GM23338 (cell line): ENCODE measurements around the gene FBXL17. TPM values are rescaled to one million over a fixed set of nuclear protein-coding genes. Genes with fewer than 3 reads are reported as not detected.

Experiments
- ATAC-seq: fragments of 200-7000 bp; cut with Tn5 transposase; 3 replicates; pipeline ENCODE4 v1.9.1; 2020
- DNase-seq: peaks from one replicate; pipeline ENCODE4 v3.0.0-alpha.2; 2015; ENCODE audit warnings: low spot score
- H2AFZ ChIP-seq: fragments of 200-600 bp; sonication (generic); 2 replicates; pipeline ENCODE4 v1.8.0; 2016; ENCODE audit warnings: antibody characterized with exemption, mild to moderate bottlenecking, moderate library complexity
- H3F3A ChIP-seq: fragments of 200-600 bp; sonication (generic); replicated peaks from 2 replicates; pipeline ENCODE4 v1.8.0; 2017; ENCODE audit warnings: antibody characterized with exemption, mixed run types, low read depth
- H3K27ac ChIP-seq: fragments of 200-600 bp; sonication (generic); 2 replicates; pipeline ENCODE4 v1.6.1; 2016; ENCODE audit warnings: low read depth
- H3K27me3 ChIP-seq: fragments of 200-600 bp; sonication (generic); 2 replicates; pipeline ENCODE4 v1.8.0; 2016; ENCODE audit warnings: mild to moderate bottlenecking, mixed run types, moderate library complexity; ENCODE audit not compliant: insufficient read depth
- H3K36me3 ChIP-seq: fragments of 200-600 bp; sonication (generic); 2 replicates; pipeline ENCODE4 v1.8.0; 2016; ENCODE audit warnings: mild to moderate bottlenecking; ENCODE audit not compliant: insufficient read depth
- H3K4me1 ChIP-seq: fragments of 200-600 bp; sonication (generic); 2 replicates; pipeline ENCODE4 v1.8.0; 2016; ENCODE audit warnings: mild to moderate bottlenecking, moderate library complexity; ENCODE audit not compliant: insufficient read depth
- H3K4me2 ChIP-seq: fragments of 200-600 bp; sonication (generic); 2 replicates; pipeline ENCODE4 v1.7.1; 2017; ENCODE audit warnings: mixed run types
- H3K4me3 ChIP-seq: fragments of 200-600 bp; sonication (generic); 2 replicates; pipeline ENCODE4 v1.6.1; 2016; ENCODE audit warnings: mixed run types
- H3K79me2 ChIP-seq: fragments of 200-600 bp; sonication (generic); replicated peaks from 2 replicates; pipeline ENCODE4 v1.8.0; 2017; ENCODE audit warnings: mild to moderate bottlenecking; ENCODE audit not compliant: insufficient read depth
- H3K9me2 ChIP-seq: fragments of 200-600 bp; sonication (generic); 2 replicates; pipeline ENCODE4 v1.8.0; 2017; ENCODE audit not compliant: insufficient read depth
- H4K20me1 ChIP-seq: fragments of 200-600 bp; sonication (generic); replicated peaks from 2 replicates; pipeline ENCODE4 v1.8.0; 2017; ENCODE audit warnings: mild to moderate bottlenecking; ENCODE audit not compliant: insufficient read depth
- H3K27ac Mint-ChIP-seq: 2 replicates; pipeline ENCODE4 v1.8.0; 2020; ENCODE audit warnings: inconsistent platforms, mild to moderate bottlenecking, moderate library complexity, mixed read lengths
- H3K27me3 Mint-ChIP-seq: 3 replicates; pipeline ENCODE4 v1.8.0; 2022; ENCODE audit warnings: low read depth, mild to moderate bottlenecking, moderate library complexity, mixed read lengths, inconsistent platforms; ENCODE audit not compliant: insufficient read depth, poor library complexity
- H3K36me3 Mint-ChIP-seq: 3 replicates; pipeline ENCODE4 v1.8.0; 2021; ENCODE audit warnings: low read depth, mild to moderate bottlenecking, inconsistent platforms, moderate library complexity, mixed read lengths
- H3K4me1 Mint-ChIP-seq: 3 replicates; pipeline ENCODE4 v1.8.0; 2020; ENCODE audit warnings: mild to moderate bottlenecking, inconsistent platforms, mixed read lengths
- H3K4me3 Mint-ChIP-seq: 3 replicates; pipeline ENCODE4 v1.8.0; 2021; ENCODE audit warnings: moderate library complexity, mild to moderate bottlenecking, inconsistent platforms, mixed read lengths
- H3K9me3 Mint-ChIP-seq: 3 replicates; pipeline ENCODE4 v1.8.0; 2020; ENCODE audit warnings: moderate library complexity, mild to moderate bottlenecking, inconsistent platforms, mixed read lengths
- CREB1 ChIP-seq: fragments of 250-450 bp; sonication (Bioruptor Pico); IDR thresholded peaks from 2 replicates; pipeline ENCODE4 v1.5.0; 2020; ENCODE audit warnings: low read depth, mild to moderate bottlenecking, moderate library complexity
- CTCF ChIP-seq, 2 experiments: fragments of 200-600 bp in 1 of 2; sonication (generic) in 1 of 2; conservative IDR thresholded peaks; 2 replicates each; pipeline versions ENCODE4 v1.5.1 to v1.6.1; 2016 to 2017; ENCODE audit warnings: antibody characterized with exemption in 2 of 2, low read depth in 2 of 2, mild to moderate bottlenecking in 2 of 2, moderate library complexity in 1 of 2
- ETS1 ChIP-seq: IDR thresholded peaks from 2 replicates; pipeline ENCODE4 v1.6.1; 2016; ENCODE audit warnings: antibody characterized with exemption
- NANOG ChIP-seq: IDR thresholded peaks from 2 replicates; pipeline ENCODE4 v1.6.1; 2016; ENCODE audit warnings: antibody characterized with exemption, borderline replicate concordance
- POLR2AphosphoS5 ChIP-seq: IDR thresholded peaks from 2 replicates; pipeline ENCODE4 v1.6.1; 2016; ENCODE audit warnings: antibody characterized with exemption, low read depth
- STAT1 ChIP-seq: IDR thresholded peaks from one replicate; pipeline ENCODE4 v1.6.1; 2016; ENCODE audit warnings: antibody characterized with exemption; ENCODE audit not compliant: unreplicated experiment
- ZNF331 ChIP-seq: fragments of 250-450 bp; sonication (Bioruptor Pico); IDR thresholded peaks from 2 replicates; pipeline ENCODE4 v1.5.0; 2020; ENCODE audit warnings: low read depth, mild to moderate bottlenecking, moderate library complexity
- polyA plus RNA-seq: library from polyadenylated mRNA; unstranded; fragments of >200 nt; fragmentation: Nextera tagmentation; extraction: Ambion mirVana; gene quantifications from 2 replicates; pipeline ENCODE4 v1.2.1, GENCODE V29; 2016
- total RNA-seq: library from RNA; depleted of rRNA; stranded (reverse); fragments of >200 nt; shearing (Covaris generic); gene quantifications from 2 replicates; pipeline ENCODE4 v1.2.3, GENCODE V29; 2014
- TF ChIP-seq, protein P1 (sequence below): fragments of 250-450 bp; sonication (Bioruptor Pico); IDR thresholded peaks from 2 replicates; pipeline ENCODE4 v1.5.0; 2020; ENCODE audit warnings: mild to moderate bottlenecking, moderate library complexity

The FBXL17 gene
- total and polyA plus RNA-seq, 2 experiments from 2014 or later, result 2.0 to 2.7 TPM

GRCh38 chr5:107831612-107832395 is 550.1 kb downstream of the FBXL17 start:
- H3K27ac Mint-ChIP-seq, result no peak overlapping the region
- ATAC-seq (peak; percentile 52), DNase-seq (peak; percentile 32)
- Histone ChIP-seq H3K36me3 (no peaks in the 10 kb centered on the region), H4K20me1 (no peaks in the 10 kb centered on the region), H3K27ac (no peak overlapping the region), H3K27me3 (no peaks in the 10 kb centered on the region), H2AFZ (peak overlapping the region; percentile 67), H3K4me3 (no peak overlapping the region), H3K9me2 (peaks cover 6% of the 10 kb centered on the region; the same call in 1 of the 2 replicates), H3K4me2 (no peak overlapping the region), H3K79me2 (no peaks in the 10 kb centered on the region), H3K4me1 (0 out of 2 replicates have a peak, but pooled peaks cover 7% of the 10 kb centered on the region), H3F3A (no peaks in the 10 kb centered on the region)
- no peak overlapping the region for H3K4me3 Mint-ChIP-seq
- no peaks in the 10 kb centered on the region for H3K9me3 Mint-ChIP-seq
- no peak for TF ChIP-seq CREB1
- no peak for TF ChIP-seq POLR2AphosphoS5
- TF ChIP-seq CTCF (conservative IDR thresholded peaks at IDR 0.05; ENCODE audit: low read depth in 2 of 2), result peak; percentile 7 to 47; a peak in 2 of 4 replicates
- peaks cover 21% of the 10 kb centered on the region for H3K4me1 Mint-ChIP-seq
- peaks cover 4% of the 10 kb centered on the region for H3K27me3 Mint-ChIP-seq
- no peaks in the 10 kb centered on the region for H3K36me3 Mint-ChIP-seq

DNA sequence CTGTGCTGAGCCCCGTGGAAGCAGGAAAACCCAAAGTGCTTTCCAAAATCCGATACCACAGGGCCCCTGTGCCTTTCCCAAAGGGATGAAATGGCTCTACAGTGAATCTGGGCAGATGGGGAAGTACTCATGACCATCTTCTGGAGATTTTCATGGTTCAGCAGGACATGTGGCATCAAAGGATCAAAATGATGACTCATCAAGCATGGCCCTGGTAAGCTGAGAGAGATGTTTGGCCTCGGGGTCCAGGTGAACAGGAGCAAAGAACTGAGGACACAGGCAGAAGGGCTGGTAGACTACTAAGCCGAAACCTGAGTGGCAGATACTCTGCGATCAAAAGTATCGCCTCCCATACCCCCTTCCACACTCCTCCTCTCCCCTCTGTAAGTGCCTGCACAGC is 551.1 kb downstream of the FBXL17 start:
- H4K20me1 ChIP-seq, result no peaks in the 10 kb centered on the region
- H3K27ac ChIP-seq, result no peak overlapping the region
- H3K4me1 ChIP-seq, result peaks cover 11% of the 10 kb centered on the region; the same call in 1 of the 2 replicates
- peaks cover 32% of the 10 kb centered on the region for H3K4me1 Mint-ChIP-seq
- H3K27me3 ChIP-seq, result no peaks in the 10 kb centered on the region
- H3K27ac Mint-ChIP-seq, result no peak overlapping the region
- no peaks in the 10 kb centered on the region for H3K36me3 Mint-ChIP-seq
- H3K4me2 ChIP-seq, result no peak overlapping the region
- H3K9me3 Mint-ChIP-seq, result no peaks in the 10 kb centered on the region
- ATAC-seq (no peak), DNase-seq (no peak)
- H2AFZ ChIP-seq, result no peak overlapping the region
- H3K4me3 ChIP-seq, result no peak overlapping the region
- peaks cover 4% of the 10 kb centered on the region for H3K27me3 Mint-ChIP-seq
- no peaks in the 10 kb centered on the region for H3F3A ChIP-seq
- no peak overlapping the region for H3K4me3 Mint-ChIP-seq
- H3K9me2 ChIP-seq, result no peaks in the 10 kb centered on the region
- H3K36me3 ChIP-seq, result no peaks in the 10 kb centered on the region
- no peaks in the 10 kb centered on the region for H3K79me2 ChIP-seq
- TF ChIP-seq POLR2AphosphoS5, result no peak
- TF ChIP-seq CTCF (conservative IDR thresholded peaks at IDR 0.05; ENCODE audit: low read depth in 2 of 2), result no peak
- no peak for TF ChIP-seq ETS1
- TF ChIP-seq, protein P1, sequence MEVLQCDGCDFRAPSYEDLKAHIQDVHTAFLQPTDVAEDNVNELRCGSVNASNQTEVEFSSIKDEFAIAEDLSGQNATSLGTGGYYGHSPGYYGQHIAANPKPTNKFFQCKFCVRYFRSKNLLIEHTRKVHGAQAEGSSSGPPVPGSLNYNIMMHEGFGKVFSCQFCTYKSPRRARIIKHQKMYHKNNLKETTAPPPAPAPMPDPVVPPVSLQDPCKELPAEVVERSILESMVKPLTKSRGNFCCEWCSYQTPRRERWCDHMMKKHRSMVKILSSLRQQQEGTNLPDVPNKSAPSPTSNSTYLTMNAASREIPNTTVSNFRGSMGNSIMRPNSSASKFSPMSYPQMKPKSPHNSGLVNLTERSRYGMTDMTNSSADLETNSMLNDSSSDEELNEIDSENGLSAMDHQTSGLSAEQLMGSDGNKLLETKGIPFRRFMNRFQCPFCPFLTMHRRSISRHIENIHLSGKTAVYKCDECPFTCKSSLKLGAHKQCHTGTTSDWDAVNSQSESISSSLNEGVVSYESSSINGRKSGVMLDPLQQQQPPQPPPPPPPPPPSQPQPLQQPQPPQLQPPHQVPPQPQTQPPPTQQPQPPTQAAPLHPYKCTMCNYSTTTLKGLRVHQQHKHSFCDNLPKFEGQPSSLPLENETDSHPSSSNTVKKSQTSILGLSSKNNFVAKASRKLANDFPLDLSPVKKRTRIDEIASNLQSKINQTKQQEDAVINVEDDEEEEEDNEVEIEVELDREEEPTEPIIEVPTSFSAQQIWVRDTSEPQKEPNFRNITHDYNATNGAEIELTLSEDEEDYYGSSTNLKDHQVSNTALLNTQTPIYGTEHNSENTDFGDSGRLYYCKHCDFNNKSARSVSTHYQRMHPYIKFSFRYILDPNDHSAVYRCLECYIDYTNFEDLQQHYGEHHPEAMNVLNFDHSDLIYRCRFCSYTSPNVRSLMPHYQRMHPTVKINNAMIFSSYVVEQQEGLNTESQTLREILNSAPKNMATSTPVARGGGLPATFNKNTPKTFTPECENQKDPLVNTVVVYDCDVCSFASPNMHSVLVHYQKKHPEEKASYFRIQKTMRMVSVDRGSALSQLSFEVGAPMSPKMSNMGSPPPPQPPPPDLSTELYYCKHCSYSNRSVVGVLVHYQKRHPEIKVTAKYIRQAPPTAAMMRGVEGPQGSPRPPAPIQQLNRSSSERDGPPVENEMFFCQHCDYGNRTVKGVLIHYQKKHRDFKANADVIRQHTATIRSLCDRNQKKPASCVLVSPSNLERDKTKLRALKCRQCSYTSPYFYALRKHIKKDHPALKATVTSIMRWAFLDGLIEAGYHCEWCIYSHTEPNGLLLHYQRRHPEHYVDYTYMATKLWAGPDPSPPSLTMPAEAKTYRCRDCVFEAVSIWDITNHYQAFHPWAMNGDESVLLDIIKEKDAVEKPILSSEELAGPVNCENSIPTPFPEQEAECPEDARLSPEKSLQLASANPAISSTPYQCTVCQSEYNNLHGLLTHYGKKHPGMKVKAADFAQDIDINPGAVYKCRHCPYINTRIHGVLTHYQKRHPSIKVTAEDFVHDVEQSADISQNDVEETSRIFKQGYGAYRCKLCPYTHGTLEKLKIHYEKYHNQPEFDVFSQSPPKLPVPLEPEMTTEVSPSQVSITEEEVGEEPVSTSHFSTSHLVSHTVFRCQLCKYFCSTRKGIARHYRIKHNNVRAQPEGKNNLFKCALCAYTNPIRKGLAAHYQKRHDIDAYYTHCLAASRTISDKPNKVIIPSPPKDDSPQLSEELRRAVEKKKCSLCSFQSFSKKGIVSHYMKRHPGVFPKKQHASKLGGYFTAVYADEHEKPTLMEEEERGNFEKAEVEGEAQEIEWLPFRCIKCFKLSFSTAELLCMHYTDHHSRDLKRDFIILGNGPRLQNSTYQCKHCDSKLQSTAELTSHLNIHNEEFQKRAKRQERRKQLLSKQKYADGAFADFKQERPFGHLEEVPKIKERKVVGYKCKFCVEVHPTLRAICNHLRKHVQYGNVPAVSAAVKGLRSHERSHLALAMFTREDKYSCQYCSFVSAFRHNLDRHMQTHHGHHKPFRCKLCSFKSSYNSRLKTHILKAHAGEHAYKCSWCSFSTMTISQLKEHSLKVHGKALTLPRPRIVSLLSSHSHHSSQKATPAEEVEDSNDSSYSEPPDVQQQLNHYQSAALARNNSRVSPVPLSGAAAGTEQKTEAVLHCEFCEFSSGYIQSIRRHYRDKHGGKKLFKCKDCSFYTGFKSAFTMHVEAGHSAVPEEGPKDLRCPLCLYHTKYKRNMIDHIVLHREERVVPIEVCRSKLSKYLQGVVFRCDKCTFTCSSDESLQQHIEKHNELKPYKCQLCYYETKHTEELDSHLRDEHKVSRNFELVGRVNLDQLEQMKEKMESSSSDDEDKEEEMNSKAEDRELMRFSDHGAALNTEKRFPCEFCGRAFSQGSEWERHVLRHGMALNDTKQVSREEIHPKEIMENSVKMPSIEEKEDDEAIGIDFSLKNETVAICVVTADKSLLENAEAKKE (CRISPR knock-in tag), result no peak
- TF ChIP-seq CREB1, result no peak
- no peak for TF ChIP-seq NANOG
- no peak for TF ChIP-seq STAT1
- TF ChIP-seq ZNF331 (CRISPR knock-in tag), result no peak
